DOHH2 (cell line): ENCODE results near the gene OR1D5.

Experiments
- EZH2phosphoT487 ChIP-seq: fragments of 200-600 bp; sonication (generic); IDR thresholded peaks from 2 replicates; pipeline ENCODE4 v1.6.1; 2017; ENCODE audit warnings: borderline replicate concordance, mild to moderate bottlenecking, antibody characterized with exemption, low read length, moderate library complexity, mixed read lengths
- TF ChIP-seq, protein P1 (sequence below): fragments of 200-600 bp; sonication (generic); IDR thresholded peaks from one replicate; pipeline ENCODE4 v1.5.1; 2014; ENCODE audit warnings: antibody characterized with exemption, mild to moderate bottlenecking, low read depth, low read length; ENCODE audit not compliant: poor library complexity, severe bottlenecking

DNA sequence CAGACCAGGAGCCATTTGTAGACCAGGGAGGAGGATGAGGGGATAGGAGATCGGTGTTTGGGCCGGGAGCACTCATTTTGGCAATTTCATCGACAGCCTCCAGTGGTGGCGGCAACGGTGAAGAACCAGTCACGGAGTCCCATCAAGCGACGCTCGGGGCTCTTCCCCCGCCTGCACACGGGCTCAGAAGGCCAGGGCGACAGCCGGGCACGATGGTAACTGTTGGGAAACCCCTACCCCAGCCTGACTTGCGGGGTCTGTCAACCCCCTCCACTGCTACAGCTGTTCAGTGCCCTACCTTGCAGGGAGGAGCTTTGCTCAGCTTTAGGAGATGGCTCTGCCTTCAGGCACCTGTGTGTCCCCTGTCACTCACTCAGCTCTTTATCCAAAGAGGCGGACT is 43.0 kb downstream of the OR1D5 start:
- TF ChIP-seq, protein P1, sequence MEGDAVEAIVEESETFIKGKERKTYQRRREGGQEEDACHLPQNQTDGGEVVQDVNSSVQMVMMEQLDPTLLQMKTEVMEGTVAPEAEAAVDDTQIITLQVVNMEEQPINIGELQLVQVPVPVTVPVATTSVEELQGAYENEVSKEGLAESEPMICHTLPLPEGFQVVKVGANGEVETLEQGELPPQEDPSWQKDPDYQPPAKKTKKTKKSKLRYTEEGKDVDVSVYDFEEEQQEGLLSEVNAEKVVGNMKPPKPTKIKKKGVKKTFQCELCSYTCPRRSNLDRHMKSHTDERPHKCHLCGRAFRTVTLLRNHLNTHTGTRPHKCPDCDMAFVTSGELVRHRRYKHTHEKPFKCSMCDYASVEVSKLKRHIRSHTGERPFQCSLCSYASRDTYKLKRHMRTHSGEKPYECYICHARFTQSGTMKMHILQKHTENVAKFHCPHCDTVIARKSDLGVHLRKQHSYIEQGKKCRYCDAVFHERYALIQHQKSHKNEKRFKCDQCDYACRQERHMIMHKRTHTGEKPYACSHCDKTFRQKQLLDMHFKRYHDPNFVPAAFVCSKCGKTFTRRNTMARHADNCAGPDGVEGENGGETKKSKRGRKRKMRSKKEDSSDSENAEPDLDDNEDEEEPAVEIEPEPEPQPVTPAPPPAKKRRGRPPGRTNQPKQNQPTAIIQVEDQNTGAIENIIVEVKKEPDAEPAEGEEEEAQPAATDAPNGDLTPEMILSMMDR = no peak
- no peak for TF ChIP-seq EZH2phosphoT487
